HG02970 (cell line): ENCODE results near the gene NQO2.

Experiments
- ATAC-seq: cut with Tn5 transposase; IDR thresholded peaks from one replicate; pipeline ENCODE4 v1.9.1; 2021; ENCODE audit warnings: mild to moderate bottlenecking, moderate library complexity, moderate number of reproducible peaks; ENCODE audit not compliant: unreplicated experiment, low FRiP score

Gene NQO2, protein sequence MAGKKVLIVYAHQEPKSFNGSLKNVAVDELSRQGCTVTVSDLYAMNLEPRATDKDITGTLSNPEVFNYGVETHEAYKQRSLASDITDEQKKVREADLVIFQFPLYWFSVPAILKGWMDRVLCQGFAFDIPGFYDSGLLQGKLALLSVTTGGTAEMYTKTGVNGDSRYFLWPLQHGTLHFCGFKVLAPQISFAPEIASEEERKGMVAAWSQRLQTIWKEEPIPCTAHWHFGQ

DNA sequence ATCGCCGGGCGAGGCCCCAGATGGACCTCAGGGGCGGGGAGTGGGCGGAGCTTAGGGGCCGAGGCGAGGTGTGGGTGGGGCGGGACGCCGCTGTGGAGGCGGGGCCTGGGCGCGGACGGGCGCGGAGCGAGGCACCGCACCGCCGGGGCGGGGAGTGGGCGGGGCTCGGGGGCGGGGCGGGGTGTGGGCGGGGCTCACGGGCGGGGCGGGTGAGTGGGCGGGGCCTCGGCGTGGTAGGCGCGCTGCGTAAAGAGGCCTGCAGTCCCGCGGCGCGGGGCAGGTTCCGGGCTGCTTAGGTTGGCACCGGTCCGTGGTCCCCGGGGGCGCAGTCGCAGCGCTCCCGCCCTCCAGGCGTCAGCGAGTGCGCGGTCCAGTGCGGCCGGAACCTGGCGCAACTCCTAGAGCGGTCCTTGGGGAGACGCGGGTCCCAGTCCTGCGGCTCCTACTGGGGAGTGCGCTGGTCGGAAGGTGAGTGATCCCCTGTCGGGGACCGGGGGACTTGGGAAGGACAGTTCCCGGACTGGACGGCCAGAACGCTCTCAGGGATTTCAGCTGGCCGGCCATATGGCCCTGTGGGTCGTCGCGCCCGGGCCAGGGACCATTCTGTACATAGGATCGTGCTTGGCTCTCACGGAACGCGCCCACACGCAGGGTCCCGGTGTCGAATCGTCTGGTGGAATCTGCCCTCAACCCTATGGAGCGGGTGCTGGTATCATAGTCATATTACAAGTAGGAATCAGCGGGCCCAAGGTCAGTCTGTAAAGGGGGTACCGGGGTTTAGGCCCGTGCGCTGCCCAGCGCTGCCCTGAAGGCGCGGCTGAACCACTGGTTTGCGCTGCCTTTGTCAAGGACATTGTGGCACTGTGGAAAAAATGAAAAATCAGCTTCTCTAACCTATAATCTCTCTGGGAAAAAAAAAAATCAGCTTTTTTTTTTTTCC, at the start of gene NQO2:
Gene NQO2, plus strand, starts transcription at position 277 of the 940 bp plus-strand sequence. CDS start 6,659 bp downstream, outside the sequence.
- ATAC-seq: peak; percentile 55

DNA sequence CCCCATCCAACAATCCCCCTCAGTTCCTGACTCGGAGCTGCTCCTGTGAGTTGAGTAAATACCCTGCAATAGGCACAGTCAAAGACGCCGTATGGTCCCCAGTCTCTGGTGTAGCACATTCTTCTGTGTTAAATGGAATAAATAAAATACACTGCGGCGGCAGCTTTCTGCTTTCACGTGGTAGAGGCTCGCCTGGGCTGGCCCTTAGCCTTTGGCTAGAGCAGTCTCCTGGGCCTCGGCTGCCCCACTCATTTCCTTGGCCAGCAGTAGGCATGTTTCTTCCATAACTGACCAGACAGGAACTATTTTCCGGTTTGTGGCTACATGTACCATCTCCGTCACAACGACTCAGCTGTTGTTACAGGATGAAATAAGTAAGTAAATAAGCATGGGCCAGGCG, 49.0 kb upstream of the NQO2 start:
- no peak for ATAC-seq

DNA sequence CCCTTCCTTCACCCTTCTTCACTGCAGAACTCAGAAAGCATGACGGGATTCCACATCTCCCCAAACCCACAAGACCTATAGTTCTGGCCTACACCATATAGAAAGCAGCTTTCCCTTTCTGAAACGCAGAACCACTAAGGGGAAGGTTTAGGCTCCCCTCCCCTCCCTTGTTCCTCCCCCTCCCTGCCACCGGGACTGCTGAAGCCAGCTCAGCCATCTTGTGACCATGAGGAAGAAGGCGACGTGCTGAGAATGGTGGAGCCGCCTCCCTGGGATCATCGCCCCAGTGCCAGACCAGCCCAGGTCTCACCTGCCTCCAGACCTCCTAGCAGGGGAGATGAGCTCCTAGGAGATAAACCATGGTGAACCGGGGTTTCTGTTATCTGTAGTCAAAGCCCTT, 48.0 kb upstream of the NQO2 start:
- ATAC-seq: no peak

DNA sequence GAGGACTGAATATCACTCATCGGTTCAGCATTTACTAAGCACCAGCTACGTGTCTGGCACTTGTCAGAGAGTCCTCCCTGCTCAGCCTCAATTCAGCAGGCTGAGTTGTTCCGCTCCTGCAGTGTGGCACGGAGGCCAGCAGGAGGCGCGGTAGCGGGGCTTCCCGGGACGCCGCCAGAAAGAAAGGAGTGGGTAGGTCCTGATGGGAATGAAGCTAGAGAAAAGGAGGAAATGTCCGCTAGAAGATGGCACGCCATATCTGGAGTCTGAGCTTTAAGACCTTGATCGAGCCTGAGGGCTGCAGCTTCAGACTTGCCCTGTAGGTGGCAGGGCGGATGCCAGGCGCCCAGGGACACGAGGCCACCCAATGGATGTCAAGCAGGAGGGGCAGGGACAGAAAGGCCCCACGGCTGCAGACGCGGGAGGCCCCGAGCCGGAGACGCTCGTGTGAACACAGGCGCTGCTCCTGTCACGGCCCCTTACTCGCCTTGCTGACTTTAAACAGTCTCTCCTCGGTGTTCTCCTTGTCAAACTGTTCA, 47.1 kb upstream of the NQO2 start:
- ATAC-seq: no peak

DNA sequence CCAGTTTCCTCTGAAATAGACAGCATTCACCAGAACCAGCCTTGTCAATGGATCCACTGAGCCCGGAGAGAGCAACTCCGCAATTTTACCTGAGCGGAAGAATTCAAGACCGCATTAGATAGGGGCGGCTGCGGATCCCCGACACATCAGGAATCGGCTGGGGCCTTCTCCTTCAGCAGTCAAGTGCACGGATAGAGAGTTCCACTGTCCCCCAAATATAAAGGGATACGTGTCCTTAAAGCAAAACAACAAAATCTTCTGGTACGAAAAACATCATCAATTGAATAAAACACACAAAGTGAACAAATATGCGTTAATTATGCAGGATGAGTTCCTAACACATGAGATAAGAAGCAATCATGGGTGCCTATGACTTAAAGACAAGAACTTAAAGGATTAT, 46.6 kb upstream of the NQO2 start:
- no peak for ATAC-seq

DNA sequence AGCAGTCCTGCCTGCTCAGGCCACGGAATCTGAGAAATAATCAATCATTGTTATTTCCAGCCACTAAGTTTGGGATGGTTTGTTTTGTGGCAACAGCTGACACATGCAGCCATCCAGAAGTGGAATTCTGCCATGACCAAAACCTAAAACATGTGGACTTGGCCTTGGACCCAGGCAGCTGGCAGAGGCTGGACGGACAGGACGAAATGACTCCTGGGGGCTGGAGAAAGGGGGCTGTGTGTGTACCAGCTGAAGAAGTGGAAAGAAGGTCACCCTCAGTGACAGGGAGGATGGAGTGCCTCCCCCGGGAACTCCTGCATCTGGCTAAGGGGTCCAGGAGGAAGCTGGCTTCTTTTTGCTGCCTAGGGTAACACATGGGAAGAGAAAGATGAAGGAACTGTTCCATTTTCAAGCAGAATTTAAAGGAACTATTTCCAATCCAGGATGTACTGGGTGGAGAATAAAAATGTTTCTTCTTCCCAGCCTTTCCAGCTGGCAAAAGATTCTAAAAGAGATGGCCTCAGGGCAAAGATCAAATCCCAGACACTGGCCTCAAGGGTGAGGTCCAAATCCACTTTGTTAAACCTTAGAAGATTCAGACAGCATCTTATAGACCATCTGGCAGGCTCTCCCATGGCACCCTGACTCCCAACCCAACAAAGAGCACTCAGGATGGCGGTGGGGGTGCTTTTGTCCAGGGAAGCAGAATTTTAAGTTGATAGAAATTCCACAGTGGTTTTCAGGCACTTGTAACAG, 42.6 kb upstream of the NQO2 start:
- ATAC-seq: no peak

DNA sequence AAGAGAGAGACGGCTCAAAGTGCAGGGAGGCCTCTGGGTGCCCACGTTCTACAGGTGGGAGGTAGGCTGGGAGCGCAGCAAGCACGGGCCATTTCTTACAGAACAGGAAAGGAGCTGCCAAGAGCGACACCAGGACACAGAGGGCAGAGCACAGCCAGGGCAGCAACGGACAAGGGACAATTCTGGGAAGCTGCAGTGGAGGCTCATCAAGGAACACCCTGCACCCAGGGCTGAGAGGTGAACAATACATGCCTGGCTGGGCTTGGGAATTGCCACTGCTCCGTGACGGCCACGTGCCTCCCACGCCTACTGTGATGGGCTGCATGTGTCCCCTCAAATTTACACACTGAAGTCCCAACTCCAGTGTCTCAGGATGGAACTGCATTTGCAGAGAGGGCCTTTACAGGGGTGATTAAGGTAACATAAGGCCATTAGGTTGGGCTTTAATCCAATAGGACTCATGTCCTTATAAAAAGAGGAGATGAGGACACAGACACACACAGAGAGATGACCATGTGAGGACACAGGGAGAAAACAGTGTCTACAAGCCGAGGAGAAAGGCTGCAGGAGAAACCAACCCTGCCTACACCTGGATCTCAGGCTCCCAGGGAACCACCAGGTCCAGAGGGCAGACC, 41.9 kb upstream of the NQO2 start:
- ATAC-seq: no peak

DNA sequence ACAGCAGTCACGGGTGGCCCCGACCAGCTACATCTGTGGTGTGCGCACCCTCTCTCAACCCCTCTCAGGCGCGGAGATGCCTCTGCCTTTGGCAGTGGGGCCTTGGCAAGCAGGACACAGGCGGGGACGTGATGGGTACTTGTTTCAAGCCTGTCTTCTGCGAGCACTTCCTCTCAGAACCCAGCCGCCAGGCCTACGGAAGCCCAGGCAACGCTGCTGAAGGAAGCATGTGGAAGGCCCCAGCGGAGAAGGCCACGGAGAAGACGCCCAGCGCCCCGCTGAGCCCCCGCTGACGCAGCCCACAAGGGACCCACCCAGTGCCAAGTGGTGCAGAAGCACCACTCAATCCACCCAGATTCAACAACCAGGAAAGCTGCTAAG, 41.4 kb upstream of the NQO2 start:
- no peak for ATAC-seq

DNA sequence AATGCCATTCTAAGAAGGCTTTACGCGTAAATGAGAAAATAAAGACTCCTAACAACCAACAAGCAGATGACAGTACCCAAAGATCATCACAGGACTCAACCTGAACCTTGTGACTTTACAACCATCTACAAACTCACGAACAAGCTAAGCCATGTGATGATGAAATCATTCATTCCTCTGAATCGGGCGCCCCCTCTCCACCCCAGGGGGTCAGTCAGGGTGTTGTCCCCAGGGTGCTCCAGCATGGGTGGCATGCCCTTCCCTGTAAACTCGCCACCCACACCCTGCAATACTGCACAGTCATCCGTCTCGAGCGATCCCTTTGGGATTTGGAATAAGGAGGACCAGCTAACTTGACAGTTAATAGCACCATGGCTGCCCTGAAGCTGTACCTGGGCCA, 40.9 kb upstream of the NQO2 start:
- no peak for ATAC-seq

DNA sequence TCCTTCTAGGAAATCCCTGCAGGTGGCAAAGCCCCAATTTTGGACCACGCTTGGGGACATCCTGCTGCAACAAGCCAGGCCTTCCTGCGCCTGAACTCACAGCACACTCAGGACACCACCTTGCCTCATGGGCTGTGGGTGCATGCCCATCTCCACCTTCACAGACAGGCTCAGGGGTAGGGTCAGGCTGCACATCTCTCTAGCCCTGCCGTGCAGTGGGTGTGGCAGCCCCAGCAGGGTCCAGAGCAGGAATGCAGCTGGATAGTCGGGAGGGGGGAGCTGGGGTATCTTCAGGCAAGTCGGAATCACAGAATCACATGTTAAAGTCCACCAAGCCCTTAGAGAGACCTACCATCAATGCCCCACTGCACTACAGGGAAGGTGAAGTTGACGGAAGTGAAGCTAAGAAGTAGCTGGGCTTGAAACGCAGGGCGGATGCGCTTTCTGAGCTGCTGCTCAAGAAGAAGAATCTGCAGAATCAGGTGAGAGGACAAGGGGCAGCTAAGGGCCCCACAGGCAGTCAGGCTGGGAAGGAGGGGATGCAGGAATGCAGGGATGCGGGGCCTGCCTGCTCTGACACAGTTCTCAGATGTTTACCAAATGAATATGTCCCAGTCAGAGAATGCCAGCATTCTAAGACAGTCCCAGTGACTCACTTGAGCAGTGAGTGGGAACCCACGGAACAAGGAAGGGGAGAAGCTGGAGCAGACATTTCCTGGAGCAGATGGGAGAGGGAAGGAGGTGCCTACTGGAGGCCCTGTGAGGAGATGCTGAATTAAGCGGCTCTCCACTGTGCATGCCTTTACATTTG, 39.6 kb upstream of the NQO2 start:
- ATAC-seq: no peak

DNA sequence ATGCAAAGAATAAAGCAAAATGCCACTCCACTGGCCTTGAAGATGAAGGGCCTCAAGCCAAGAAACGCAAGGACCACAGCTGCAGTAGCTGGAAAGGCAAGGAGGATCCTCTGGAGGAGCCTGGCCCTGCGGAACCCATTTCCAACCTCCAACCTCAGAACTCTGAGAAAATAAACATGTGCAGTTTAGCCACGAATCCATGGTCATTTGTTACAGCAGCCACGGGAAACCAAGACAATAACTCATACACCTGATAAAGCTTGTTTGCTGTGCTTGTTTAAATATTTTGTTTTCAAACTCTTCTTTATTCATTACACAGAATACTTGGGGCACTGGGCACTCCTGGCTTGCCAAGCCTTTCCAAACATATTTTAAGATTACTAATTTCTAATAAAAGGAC, 38.8 kb upstream of the NQO2 start:
- ATAC-seq: no peak

DNA sequence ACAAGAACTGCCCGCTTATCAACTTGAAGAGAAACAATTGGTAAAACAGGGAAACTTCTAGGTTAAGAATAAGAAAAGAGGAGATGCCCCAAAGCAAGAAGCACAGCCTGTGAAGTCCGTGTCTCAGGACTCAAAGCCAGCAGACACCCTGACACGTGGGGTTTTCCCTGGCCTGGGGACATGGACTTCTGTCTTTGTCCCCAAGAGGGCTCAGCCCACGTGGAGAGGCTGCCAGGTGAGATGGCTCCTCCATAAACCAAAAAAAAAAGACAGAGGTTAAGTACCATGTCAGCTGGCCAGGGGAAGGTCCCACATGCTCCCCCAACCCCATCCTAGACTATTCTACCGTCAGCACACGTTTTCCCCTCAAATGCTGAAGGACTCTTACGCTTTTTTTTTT, 38.2 kb upstream of the NQO2 start:
- no peak for ATAC-seq

DNA sequence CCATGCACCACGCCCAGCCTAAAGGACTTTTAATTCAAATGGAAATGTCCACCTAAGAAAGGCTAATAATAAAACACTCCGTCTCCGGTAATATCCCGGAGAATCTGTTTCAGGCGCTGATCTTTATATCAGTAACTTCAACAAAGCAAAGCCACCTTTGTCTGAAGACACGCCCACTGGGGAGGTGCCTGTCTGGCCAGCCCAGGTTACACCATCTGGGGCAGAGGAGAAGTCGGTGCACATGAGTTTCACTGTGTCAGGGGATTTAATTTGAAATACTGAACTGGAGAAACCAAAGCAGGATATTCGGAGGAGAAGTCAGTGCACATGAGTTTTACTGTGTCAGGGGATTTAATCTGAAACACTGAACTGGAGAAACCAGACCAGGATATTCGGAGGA, 37.7 kb upstream of the NQO2 start:
- no peak for ATAC-seq

DNA sequence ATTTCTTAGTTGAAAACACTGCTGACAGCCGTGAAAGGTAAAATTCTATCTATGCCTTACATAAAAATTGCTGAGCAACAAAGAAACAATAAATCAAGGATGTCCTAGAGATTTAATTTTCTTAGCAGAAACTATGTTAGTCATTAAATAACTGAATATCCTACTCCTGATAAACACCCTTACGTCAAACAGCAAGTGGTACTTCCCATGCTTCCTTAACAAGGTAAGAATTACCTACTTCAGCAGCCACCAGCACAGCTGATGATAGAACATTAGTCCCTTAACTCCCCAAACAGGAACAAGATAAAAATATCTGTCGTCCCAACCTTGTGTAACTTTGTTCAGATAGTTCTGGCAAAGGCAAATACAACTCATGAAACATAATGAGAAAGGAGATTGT, 37.1 kb upstream of the NQO2 start:
- ATAC-seq: no peak

DNA sequence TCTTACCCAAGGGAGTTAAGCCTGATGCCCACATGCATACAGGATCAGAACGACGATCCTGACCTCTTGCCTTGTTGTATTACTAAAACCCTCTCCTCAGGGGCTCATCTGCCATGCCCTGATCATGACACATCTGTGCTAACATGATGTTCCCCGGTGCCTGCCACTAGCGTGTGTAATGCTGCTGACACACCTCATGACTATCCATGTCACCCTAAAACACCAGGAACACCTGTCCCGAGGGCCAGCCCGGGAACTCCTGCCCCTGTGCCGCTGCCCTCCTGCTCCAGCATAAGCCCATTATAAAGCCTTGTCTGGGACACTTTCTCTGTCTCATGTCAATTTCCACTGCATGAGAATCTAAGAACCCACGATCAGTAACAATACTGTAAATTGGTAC, 35.9 kb upstream of the NQO2 start:
- no peak for ATAC-seq

DNA sequence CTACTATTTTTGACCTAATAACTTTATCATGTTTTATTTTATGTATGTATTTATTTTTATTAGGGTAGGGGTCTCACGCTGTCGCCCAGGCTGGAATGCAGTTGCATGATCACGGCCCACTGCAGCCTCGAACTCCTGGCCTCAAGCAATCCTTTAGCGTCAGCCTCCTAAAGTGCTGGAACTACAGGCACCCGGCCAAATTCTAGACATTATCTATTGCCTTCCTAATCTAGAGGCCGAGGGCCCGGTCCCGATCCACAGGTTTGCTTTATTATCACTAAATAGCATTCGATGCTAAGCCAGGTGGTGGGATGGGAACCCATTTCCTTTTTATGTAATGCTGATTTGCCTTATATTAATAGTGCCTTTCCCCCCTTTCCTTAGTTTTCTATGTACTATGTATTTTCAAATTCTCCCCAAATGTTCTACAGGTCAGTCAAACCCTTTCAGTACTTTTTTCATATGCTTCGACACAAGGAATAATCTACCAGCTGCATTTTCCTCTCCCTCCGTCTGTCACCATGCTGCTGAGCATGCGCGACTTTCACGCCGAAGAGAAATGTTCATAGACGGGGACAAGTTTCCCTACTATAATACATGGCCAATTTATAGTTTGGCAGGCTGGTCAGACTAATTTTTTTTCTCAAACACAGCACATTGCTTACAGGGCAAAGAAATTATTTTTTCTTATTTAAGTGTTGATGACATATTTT, 34.7 kb upstream of the NQO2 start:
- no peak for ATAC-seq

DNA sequence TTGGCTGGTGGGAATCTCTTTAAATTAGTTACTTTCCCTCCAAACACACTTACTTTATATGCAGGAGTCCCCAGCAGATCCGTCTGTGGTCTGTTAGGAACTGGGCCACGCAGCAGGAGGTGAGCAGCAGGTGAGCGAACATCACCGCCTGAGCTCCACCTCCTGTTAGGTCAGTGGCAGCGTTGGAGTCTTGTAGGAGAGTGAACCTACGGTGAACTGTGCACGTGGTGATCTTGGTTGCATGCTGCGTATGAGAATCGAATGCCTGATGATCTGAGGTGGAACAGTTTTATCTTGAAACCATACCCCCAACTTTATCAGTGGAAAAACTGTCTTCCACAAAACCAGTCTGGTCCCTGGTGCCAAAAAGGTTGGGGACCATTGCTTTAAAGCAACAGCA, 33.3 kb upstream of the NQO2 start:
- no peak for ATAC-seq

DNA sequence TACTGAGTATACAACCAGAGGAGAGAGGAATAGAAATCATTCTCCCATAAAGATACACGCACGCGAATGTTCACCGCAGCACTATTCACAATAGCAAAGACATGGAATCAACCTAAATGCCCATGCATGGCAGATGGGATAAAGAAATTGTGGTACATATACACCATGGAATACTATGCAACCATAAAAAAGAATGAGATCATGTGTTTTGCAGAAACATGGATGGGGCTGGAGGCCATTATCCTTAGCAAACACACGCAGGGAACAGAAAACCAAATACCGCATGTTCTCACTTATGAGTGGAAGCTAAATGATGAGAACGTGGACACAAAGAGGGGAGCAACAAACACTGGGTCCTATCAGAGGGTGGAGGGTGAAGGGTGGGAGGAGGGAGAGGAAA, 31.8 kb upstream of the NQO2 start:
- no peak for ATAC-seq

DNA sequence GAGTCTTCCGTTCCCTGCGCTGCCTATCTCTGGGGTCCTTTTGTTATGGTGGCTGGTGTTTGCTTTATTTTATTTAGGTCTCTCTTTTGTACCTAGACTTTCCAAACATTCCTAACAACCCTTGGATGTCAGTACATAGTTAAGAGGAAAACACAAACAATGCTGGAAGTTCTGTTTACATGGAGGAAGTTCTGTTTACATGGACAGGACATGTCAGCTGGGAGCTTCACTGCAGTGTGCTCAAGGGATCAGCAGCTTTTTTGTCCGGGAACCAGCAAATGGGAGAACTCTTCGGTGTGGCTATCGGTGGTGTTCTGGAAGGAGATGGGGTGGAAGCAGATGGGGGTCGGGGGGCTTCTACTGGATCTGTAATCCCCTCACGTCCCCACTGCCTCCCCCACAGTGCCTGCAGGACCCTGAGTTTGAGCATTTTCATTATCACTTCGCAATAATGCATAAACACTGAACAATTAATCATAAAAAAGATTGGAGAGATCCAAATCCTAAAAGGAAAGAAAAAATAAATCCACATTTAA, 31.0 kb upstream of the NQO2 start:
- ATAC-seq: no peak
